Hepatocyte (in vitro differentiated cells): ENCODE results near the gene KNDC1. TPM values are rescaled to one million over a fixed set of nuclear protein-coding genes. Genes with fewer than 3 reads are reported as not detected.

Experiments
- DNase-seq: peaks from one replicate; pipeline ENCODE4 v3.0.0-alpha.2; 2016; ENCODE audit warnings: low spot score
- H2AFZ ChIP-seq: fragments of 200-600 bp; sonication (generic); 2 replicates; pipeline ENCODE4 v1.6.0; 2016; ENCODE audit warnings: antibody characterized with exemption, mild to moderate bottlenecking
- H3K27ac ChIP-seq: fragments of 200-600 bp; sonication (generic); 2 replicates; pipeline ENCODE4 v1.5.1; 2016; ENCODE audit warnings: mild to moderate bottlenecking
- H3K27me3 ChIP-seq: fragments of 200-600 bp; sonication (generic); 2 replicates; pipeline ENCODE4 v1.6.1; 2016
- H3K36me3 ChIP-seq: fragments of 200-600 bp; sonication (generic); replicated peaks from 2 replicates; pipeline ENCODE4 v1.5.1; 2016; ENCODE audit warnings: low read depth; ENCODE audit not compliant: insufficient read depth
- H3K4me1 ChIP-seq: fragments of 200-600 bp; sonication (generic); 2 replicates; pipeline ENCODE4 v1.5.1; 2016; ENCODE audit warnings: mild to moderate bottlenecking, moderate library complexity; ENCODE audit not compliant: insufficient read depth
- H3K4me2 ChIP-seq: fragments of 200-600 bp; sonication (generic); 2 replicates; pipeline ENCODE4 v1.6.0; 2016
- H3K4me3 ChIP-seq: fragments of 200-600 bp; sonication (generic); 2 replicates; pipeline ENCODE4 v1.5.1; 2016; ENCODE audit warnings: mild to moderate bottlenecking
- H3K79me2 ChIP-seq: fragments of 200-600 bp; sonication (generic); 2 replicates; pipeline ENCODE4 v1.6.0; 2017; ENCODE audit warnings: mild to moderate bottlenecking
- H3K9me2 ChIP-seq: fragments of 200-600 bp; sonication (generic); replicated peaks from 2 replicates; pipeline ENCODE4 v1.6.0; 2017; ENCODE audit warnings: mild to moderate bottlenecking; ENCODE audit not compliant: insufficient read depth
- H3K9me3 ChIP-seq: fragments of 200-600 bp; sonication (generic); 2 replicates; pipeline ENCODE4 v1.5.1; 2016; ENCODE audit warnings: low read depth, mild to moderate bottlenecking
- H4K20me1 ChIP-seq: fragments of 200-600 bp; sonication (generic); 2 replicates; pipeline ENCODE4 v1.6.0; 2016; ENCODE audit warnings: mild to moderate bottlenecking; ENCODE audit not compliant: insufficient read depth, poor library complexity, severe bottlenecking
- CTCF ChIP-seq: fragments of 200-600 bp; sonication (generic); IDR thresholded peaks from 2 replicates; pipeline ENCODE4 v1.5.1; 2016; ENCODE audit warnings: antibody characterized with exemption, mild to moderate bottlenecking; ENCODE audit not compliant: poor library complexity
- EZH2 ChIP-seq: fragments of 200-600 bp; sonication (generic); IDR thresholded peaks from 2 replicates; pipeline ENCODE4 v1.6.1; 2016; ENCODE audit warnings: antibody characterized with exemption, mild to moderate bottlenecking, borderline replicate concordance
- EZH2phosphoT487 ChIP-seq: fragments of 200-600 bp; sonication (generic); IDR thresholded peaks from one replicate; pipeline ENCODE4 v1.6.1; 2018; ENCODE audit warnings: antibody characterized with exemption, mild to moderate bottlenecking, low read depth, moderate library complexity; ENCODE audit not compliant: unreplicated experiment, severe bottlenecking
- WGBS: methylation state at CpG from one replicate; pipeline ENCODE4 v1.1.6; 2016; ENCODE audit warnings: low lambda C conversion rate; ENCODE audit errors: missing lambda C conversion rate; 5-methylcytosine and 5-hydroxymethylcytosine counted together
- polyA plus RNA-seq: library from polyadenylated mRNA; unstranded; fragments of >200 nt; fragmentation: Nextera tagmentation; extraction: Ambion mirVana; gene quantifications from 2 replicates; pipeline ENCODE4 v1.2.1, GENCODE V29; 2016
- total RNA-seq: library from RNA; depleted of rRNA; stranded (reverse); fragments of >200 nt; gene quantifications from 2 replicates; pipeline ENCODE4 v1.2.3, GENCODE V29; 2014

The KNDC1 gene
- total and polyA plus RNA-seq, 2 experiments from 2014 or later = 3.8 to 4.3 TPM

DNA sequence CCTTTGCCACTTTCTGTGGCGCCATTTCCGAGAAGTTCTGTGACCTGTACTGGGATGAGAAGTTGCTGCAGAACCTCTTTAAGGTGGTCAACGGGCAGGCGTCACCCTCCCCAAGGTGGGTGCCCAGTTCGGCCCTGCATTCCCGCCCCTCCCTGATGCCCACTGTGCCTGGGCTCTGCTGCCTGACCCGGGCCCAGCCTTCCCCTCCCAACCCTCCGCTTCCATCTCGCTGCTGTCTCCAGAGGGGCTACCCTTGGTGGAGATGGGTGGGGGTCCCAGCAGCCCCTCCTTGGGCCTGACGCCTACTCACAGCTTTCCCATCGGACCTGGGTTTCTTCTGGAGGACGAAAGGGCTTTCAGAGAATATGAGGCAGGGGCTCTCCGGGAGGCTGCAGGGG lies 39.5 kb downstream of the KNDC1 start:
- Histone ChIP-seq H3K9me2 (no peaks in the 10 kb centered on the region), H3K27ac (no peak overlapping the region), H3K4me1 (no peaks in the 10 kb centered on the region), H3K4me3 (no peak overlapping the region), H3K4me2 (no peak overlapping the region), H4K20me1 (no peaks in the 10 kb centered on the region), H3K79me2 (no peaks in the 10 kb centered on the region), H2AFZ (no peak overlapping the region), H3K27me3 (no peaks in the 10 kb centered on the region), H3K9me3 (no peaks in the 10 kb centered on the region), H3K36me3 (no peaks in the 10 kb centered on the region)
- TF ChIP-seq EZH2phosphoT487 = no peak
- TF ChIP-seq CTCF = no peak
- TF ChIP-seq EZH2 = no peak
- DNase-seq = no peak
- WGBS = 94% methylated on average over 12 of the region's 13 CpGs

GRCh38 chr10:133199992-133200611 lies 40.1 kb downstream of the KNDC1 start:
- WGBS = 82% methylated on average over 36 of the region's 38 CpGs
- Histone ChIP-seq H3K79me2 (no peaks in the 10 kb centered on the region), H3K27me3 (no peaks in the 10 kb centered on the region), H3K4me3 (no peak overlapping the region), H3K4me1 (no peaks in the 10 kb centered on the region), H2AFZ (no peak overlapping the region), H3K9me3 (no peaks in the 10 kb centered on the region), H3K36me3 (no peaks in the 10 kb centered on the region), H3K9me2 (no peaks in the 10 kb centered on the region), H4K20me1 (no peaks in the 10 kb centered on the region), H3K27ac (no peak overlapping the region), H3K4me2 (no peak overlapping the region)
- no peak for TF ChIP-seq CTCF
- no peak for DNase-seq

- H3K27me3 ChIP-seq = no peaks in the 10 kb centered on the region
- no peaks in the 10 kb centered on the region for H3K79me2 ChIP-seq
- no peaks in the 10 kb centered on the region for H3K9me3 ChIP-seq
- no peak overlapping the region for H3K4me3 ChIP-seq
- 94% methylated on average over 11 of the region's 15 CpGs for WGBS
- no peak overlapping the region for H3K27ac ChIP-seq
- no peaks in the 10 kb centered on the region for H3K4me1 ChIP-seq
- H3K9me2 ChIP-seq = no peaks in the 10 kb centered on the region
- TF ChIP-seq EZH2phosphoT487 (no peak), CTCF (no peak), EZH2 (no peak)
- DNase-seq = no peak
- no peaks in the 10 kb centered on the region for H3K36me3 ChIP-seq
- no peaks in the 10 kb centered on the region for H4K20me1 ChIP-seq
- H3K4me2 ChIP-seq = no peak overlapping the region
- no peak overlapping the region for H2AFZ ChIP-seq
Measured at GRCh38 chr10:133200621-133201031, 40.6 kb downstream of the KNDC1 start.
